Sigmoid colon (tissue), 7 donors: ENCODE results near the gene UBE2L6. TPM values are rescaled to one million over a fixed set of nuclear protein-coding genes. Genes with fewer than 3 reads are reported as not detected.
A peak's percentile ranks its signal among the peaks of the same experiment; 100 is the strongest.
"Not testable (repeated sequence)": the region's sequence is repeated elsewhere in the genome, so short reads cannot be mapped to it uniquely, and the experiment has no call there.

ENCODE experiments used
- DNase-seq: peaks from one replicate; pipeline ENCODE4 v3.0.0-alpha.2; 2019
- H3K27ac ChIP-seq, 4 donors: fragments of 200-600 bp; sonication (generic); one replicate each; pipeline ENCODE4 v1.5.1; 2016 to 2019; ENCODE audit warnings: mild to moderate bottlenecking in 1 of 4
- H3K27me3 ChIP-seq, 3 donors: fragments of 200-600 bp; sonication (generic); one replicate each; pipeline ENCODE4 v1.5.1; 2019; ENCODE audit warnings: mild to moderate bottlenecking in 1 of 3
- H3K36me3 ChIP-seq, 4 donors: fragments of 200-600 bp; sonication (generic); one replicate each; pipeline ENCODE4 v1.5.1; 2016 to 2019
- H3K4me1 ChIP-seq, 4 donors: fragments of 200-600 bp; sonication (generic); one replicate each; pipeline ENCODE4 v1.5.1; 2017 to 2019
- H3K4me3 ChIP-seq, 4 donors: fragments of 200-600 bp; sonication (generic); one replicate each; pipeline ENCODE4 v1.5.1; 2017 to 2019; ENCODE audit warnings: mild to moderate bottlenecking in 2 of 4, moderate library complexity in 1 of 4
- H3K9me3 ChIP-seq, 4 donors: fragments of 200-600 bp in 3 of 4; sonication (generic) in 3 of 4; one replicate each; pipeline versions ENCODE4 v1.5.1 to v1.6.1; 2013 to 2019
- EP300 ChIP-seq, 4 donors: sonication (generic); formaldehyde crosslinking; IDR thresholded peaks; one replicate each; pipeline ENCODE4 v1.6.1; 2017; ENCODE audit warnings: antibody characterized with exemption in 4 of 4
- POLR2A ChIP-seq, 2 donors: fragments of 450-650 bp; IDR thresholded peaks; one replicate each; pipeline ENCODE4 v1.6.1; 2016; ENCODE audit warnings: antibody characterized with exemption in 2 of 2, mild to moderate bottlenecking in 2 of 2, moderate library complexity in 2 of 2
- POLR2AphosphoS5 ChIP-seq, 4 donors: sonication (generic); formaldehyde crosslinking; IDR thresholded peaks; one replicate each; pipeline ENCODE4 v1.6.1; 2017; ENCODE audit warnings: antibody characterized with exemption in 4 of 4
- WGBS, 2 donors: extraction: QIAGEN DNeasy Blood & Tissue Kit; methylation state at CpG; one replicate each; pipeline ENCODE4 v1.1.7; 2013; 5-methylcytosine and 5-hydroxymethylcytosine counted together
- intact Hi-C: fragments of 100-400 bp; cut with DNase I; formaldehyde crosslinking; loops from one replicate; pipeline ENCODE4 v1.15.1; 2023
- polyA plus RNA-seq, 3 donors: library from polyadenylated mRNA; stranded (reverse); fragments of 200-250 nt; gene quantifications; one replicate each; pipeline ENCODE4 v1.2.3, GENCODE V29; 2013
- total RNA-seq, 4 donors: library from RNA; depleted of rRNA; stranded (reverse); fragments of >200 nt; gene quantifications; one replicate each; pipeline ENCODE4 v1.1.0, GENCODE V29; 2016
- TF ChIP-seq, protein P1 (sequence below), 4 experiments: fragments of 450-650 bp in 3 of 4; fragments of 200-600 bp in 1 of 4; IDR thresholded peaks; one replicate each; pipeline ENCODE4 v1.5.1; 2016 to 2019; ENCODE audit warnings: antibody characterized with exemption in 4 of 4, mild to moderate bottlenecking in 3 of 4, moderate library complexity in 2 of 4
- donor health status: healthy with polysubstance abuse.
- donor health status: Bipolar disorder and iron deficiency.
- donor health status: healthy.

UBE2L6 gene
- total and polyA plus RNA-seq, 7 donors = 26.5 to 106 (median 37.8) TPM

DNA sequence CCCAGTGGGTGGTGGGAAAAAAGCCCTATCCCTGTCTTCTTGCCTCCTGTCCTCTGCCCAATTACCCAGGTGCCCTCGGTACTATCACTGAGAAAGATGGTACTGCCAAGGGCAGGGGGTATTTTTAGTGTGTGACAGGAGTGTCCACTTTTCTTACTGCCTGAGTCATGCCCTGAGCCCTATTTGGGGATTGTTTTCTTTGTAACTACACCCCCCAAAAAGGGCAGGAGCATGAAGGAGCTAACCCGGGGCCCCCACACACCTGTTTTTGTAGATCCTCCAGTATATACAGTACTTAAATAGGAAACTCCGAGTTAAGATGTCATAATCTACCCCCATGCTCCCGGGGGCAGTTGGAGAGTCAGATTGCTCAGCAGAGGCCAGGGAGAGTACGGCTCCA lies 26.3 kb downstream of the UBE2L6 start:
- 86 to 92% methylated on average over 5 of the region's 5 CpGs for WGBS, 2 donors
- no peaks in the 10 kb centered on the region for H3K27me3 ChIP-seq
- TF ChIP-seq POLR2AphosphoS5 (IDR thresholded peaks at IDR 0.05) (no peak), POLR2A (IDR thresholded peaks at IDR 0.05) (no peak), EP300 (IDR thresholded peaks at IDR 0.05) (no peak)
- TF ChIP-seq, protein P1, sequence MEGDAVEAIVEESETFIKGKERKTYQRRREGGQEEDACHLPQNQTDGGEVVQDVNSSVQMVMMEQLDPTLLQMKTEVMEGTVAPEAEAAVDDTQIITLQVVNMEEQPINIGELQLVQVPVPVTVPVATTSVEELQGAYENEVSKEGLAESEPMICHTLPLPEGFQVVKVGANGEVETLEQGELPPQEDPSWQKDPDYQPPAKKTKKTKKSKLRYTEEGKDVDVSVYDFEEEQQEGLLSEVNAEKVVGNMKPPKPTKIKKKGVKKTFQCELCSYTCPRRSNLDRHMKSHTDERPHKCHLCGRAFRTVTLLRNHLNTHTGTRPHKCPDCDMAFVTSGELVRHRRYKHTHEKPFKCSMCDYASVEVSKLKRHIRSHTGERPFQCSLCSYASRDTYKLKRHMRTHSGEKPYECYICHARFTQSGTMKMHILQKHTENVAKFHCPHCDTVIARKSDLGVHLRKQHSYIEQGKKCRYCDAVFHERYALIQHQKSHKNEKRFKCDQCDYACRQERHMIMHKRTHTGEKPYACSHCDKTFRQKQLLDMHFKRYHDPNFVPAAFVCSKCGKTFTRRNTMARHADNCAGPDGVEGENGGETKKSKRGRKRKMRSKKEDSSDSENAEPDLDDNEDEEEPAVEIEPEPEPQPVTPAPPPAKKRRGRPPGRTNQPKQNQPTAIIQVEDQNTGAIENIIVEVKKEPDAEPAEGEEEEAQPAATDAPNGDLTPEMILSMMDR (IDR thresholded peaks at IDR 0.05) = no peak
- no peaks in the 10 kb centered on the region for H3K4me1 ChIP-seq
- no peaks in the 10 kb centered on the region for H3K9me3 ChIP-seq
- H3K36me3 ChIP-seq = no peaks in the 10 kb centered on the region
- no peak for DNase-seq
- intact Hi-C loops = no loop called here
- H3K4me3 ChIP-seq = no peak overlapping the region
- no peak overlapping the region for H3K27ac ChIP-seq

DNA sequence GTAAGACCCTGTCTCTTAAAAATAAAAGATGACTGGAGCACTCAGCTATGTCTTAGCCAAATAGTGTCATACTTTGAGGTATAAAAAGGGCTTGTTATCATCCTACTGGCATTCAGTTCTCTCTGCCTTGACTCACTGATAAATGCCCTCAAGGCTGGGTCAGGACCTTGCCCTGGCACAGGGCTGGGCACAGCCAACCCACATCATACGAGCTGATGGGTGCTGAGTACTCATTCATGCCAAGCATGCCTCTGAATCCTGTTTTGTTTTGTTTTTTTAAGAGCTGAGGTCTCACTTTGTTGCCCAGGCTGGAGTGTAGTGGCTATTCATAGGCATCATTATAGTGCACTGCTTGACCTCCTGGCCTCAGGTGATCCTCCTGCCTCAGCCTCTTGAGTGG lies 28.1 kb downstream of the UBE2L6 start:
- TF ChIP-seq, protein P1 (IDR thresholded peaks at IDR 0.05) = no peak
- TF ChIP-seq POLR2AphosphoS5 (IDR thresholded peaks at IDR 0.05) (no peak), POLR2A (IDR thresholded peaks at IDR 0.05) (no peak), EP300 (IDR thresholded peaks at IDR 0.05) (no peak)
- no peaks in the 10 kb centered on the region for H3K36me3 ChIP-seq
- H3K27ac ChIP-seq = no peak overlapping the region
- H3K4me3 ChIP-seq = no peak overlapping the region
- H3K9me3 ChIP-seq = no peaks in the 10 kb centered on the region
- no peaks in the 10 kb centered on the region for H3K27me3 ChIP-seq
- no peaks in the 10 kb centered on the region for H3K4me1 ChIP-seq
- WGBS, 2 donors = 71 to 92% methylated on average over 1 of the region's 1 CpG
- no peak for DNase-seq
- intact Hi-C loops = no loop called here

DNA sequence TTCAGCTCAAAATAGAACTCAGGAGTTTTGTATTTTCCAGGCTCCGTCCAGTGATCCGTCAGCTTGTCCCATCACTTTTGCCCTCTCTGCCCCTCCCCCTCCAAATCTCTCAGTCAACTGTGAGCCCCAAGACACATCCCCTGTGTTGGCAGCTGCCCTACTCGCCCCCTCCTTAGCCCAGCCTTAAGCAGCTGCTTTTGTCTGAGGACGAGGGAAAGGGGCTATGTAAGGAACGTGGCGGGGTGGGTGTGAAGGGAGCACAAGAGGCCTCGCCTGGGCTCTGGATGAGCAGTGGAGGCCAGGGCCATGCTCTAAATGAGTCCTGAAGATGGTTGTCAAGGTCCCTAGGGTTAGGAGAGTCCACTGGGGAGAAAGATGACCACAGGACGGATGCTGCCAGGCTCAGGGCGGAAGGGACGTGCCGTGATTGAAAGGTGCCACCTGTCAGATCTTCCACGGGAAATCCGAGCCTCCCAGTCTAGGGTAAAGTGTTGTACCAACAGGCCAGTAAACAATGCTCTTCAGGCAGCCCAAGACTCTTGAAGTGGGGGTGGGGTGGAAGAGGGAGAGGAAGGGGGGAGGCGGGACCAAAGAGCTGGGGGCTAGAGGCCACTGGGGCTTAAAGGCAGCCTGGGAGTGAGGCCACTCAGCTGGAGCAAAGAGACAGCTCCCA lies 30.4 kb downstream of the UBE2L6 start, which contains the start of gene SMTNL1:
Gene SMTNL1 (plus strand): TSS at position 649 of the 673 bp plus-strand sequence. CDS start 5,048 bp downstream, outside the sequence.
- intact Hi-C loops = no loop called here
- Histone ChIP-seq H3K36me3 (no peaks in the 10 kb centered on the region), H3K27ac (no peak within 1 kb of the TSS)

DNA sequence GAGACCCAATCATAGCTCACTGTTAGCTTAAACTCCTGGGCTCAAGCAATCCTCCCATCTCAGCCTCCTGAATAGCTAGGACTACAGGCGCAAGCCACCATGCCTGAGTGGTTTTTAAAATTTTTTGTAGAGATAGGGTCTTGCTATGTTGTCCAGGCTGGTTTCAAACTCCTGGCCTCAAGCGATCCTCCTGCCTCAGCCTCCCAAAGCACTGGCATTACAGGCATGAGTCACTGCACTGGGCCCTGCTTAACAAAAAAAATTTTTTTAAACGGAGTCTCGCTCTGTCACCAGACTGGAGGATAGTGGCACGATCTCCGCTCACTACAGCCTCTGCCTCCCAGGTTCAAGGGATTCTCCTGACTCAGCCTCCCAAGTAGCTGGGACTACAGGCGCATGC lies 33.0 kb downstream of the UBE2L6 start:
- H3K36me3 ChIP-seq, H3K27ac ChIP-seq, H3K9me3 ChIP-seq, DNase-seq, intact Hi-C loops, H3K4me3 ChIP-seq, H3K27me3 ChIP-seq: not testable (repeated sequence)
- H3K4me1 ChIP-seq = peaks cover 0 to 17% (median 8%) of the 10 kb centered on the region in 4 donors
- 97 to 98% methylated on average over 7 of the region's 7 CpGs for WGBS, 2 donors

More for the DNA sequence above, 30.4 kb downstream of the UBE2L6 start, which contains the start of gene SMTNL1:
- 84 to 87% methylated on average over 14 of the region's 14 CpGs for WGBS, 2 donors
- Histone ChIP-seq H3K4me1 (no peaks in the 10 kb centered on the region), H3K27me3 (no peaks in the 10 kb centered on the region), H3K4me3 (no peak within 1 kb of the TSS), H3K9me3 (no peaks in the 10 kb centered on the region)
- DNase-seq = no peak
- TF ChIP-seq, protein P1 (IDR thresholded peaks at IDR 0.05) = no peak
- TF ChIP-seq POLR2A (IDR thresholded peaks at IDR 0.05) (no peak), EP300 (IDR thresholded peaks at IDR 0.05) (no peak), POLR2AphosphoS5 (IDR thresholded peaks at IDR 0.05) (no peak)

DNA sequence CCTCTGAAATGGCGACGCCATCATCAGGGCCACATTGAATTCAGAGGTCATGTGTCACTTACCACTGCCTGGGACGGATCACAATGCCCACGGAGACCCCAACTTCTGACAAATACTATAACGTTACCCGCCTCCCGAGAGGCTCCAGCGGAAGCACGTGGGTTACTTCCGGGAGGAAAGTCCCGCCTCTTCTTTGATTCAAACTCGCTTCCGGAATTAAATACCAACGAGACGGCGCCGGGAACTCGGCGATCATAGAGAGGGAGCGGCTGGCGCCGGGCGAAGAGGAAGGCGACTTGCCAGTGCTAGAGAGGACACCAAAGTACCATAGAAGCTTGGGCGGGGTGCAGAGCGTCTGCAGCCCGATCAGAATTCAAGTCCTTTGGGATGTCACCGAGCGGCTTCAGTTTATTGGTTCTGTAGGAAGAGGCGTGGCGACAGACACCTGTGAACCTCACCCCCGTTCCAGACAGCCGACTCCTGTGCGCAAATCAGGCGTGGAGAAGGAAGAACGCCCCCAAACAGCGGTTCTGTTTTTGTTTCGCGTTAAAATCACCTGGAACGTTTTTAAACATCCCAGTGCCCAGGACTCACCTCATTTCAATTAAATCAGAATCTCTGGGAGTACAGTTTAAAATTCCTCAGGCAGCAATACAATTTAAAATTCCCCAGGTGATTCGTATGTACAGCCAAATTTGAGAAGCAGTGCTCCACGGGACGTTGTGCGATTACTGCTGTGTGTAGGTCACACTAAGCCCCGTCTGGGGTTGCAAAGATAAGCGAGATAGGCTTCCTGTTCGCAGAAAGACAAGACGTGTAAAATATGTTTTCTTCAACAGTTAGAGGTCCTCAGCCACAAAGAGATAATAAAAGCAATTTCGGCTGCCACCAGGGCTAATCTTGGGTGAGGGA lies 36.6 kb downstream of the UBE2L6 start, which contains the start of gene TIMM10:
Gene TIMM10 (minus strand): TSS at position 159 of the 912 bp plus-strand sequence. CDS start 565 bp downstream, outside the sequence.
- 0% methylated on average over 49 of the region's 49 CpGs for WGBS, 2 donors
- peak within 1 kb of the TSS; percentile 61 to 78 (median 70) for H3K27ac ChIP-seq
- intact Hi-C loops = loop anchor here (1.0 to 2.0 kb wide), 2 partner anchors 68 to 74 kb away; no protein-coding TSS in a partner anchor
- peak within 1 kb of the TSS; percentile 55 to 78 (median 60) for H3K4me3 ChIP-seq
- peak; percentile 98 for DNase-seq
- H3K9me3 ChIP-seq = no peaks in the 10 kb centered on the region
- TF ChIP-seq POLR2A (IDR thresholded peaks at IDR 0.05) (peak in 1 of 2 donors; percentile 37), EP300 (IDR thresholded peaks at IDR 0.05) (no peak), POLR2AphosphoS5 (IDR thresholded peaks at IDR 0.05) (peak; percentile 36 to 84 (median 60))
- TF ChIP-seq, protein P1 (IDR thresholded peaks at IDR 0.05) = no peak
- H3K4me1 ChIP-seq = peaks cover 0 to 18% (median 11%) of the 10 kb centered on the region in 4 donors
- no peaks in the 10 kb centered on the region for H3K27me3 ChIP-seq
- H3K36me3 ChIP-seq = peaks cover 0 to 6% (median 2%) of the 10 kb centered on the region in 4 donors
